A673 (cell line): ENCODE measurements around the gene EIF3L. TPM values are rescaled to one million over a fixed set of nuclear protein-coding genes. Genes with fewer than 3 reads are reported as not detected.

ENCODE experiments used
- BruUV-seq: library from RNA; stranded (reverse); fragments of 400-500 nt; replicated peaks from 2 replicates; lab custom pipeline; 2021; lab: Mats Ljungman, UMichigan
- CTCF ChIA-PET: fragments of 300-600 bp; sonication (Branson Sonifier 250); formaldehyde crosslinking; loops from one replicate; lab custom pipeline; 2022; ENCODE audit warnings: antibody characterized with exemption; lab: Charles Lee
- POLR2A ChIA-PET: fragments of 300-600 bp; sonication (Branson Sonifier 250); formaldehyde crosslinking; loops from one replicate; lab custom pipeline; 2022; ENCODE audit warnings: antibody characterized with exemption; ENCODE audit not compliant: low non-redundant PET; lab: Charles Lee
- DNase-seq: peaks from one replicate; pipeline ENCODE4 v3.0.0-alpha.2; 2015; ENCODE audit warnings: low spot score
- H3K27ac ChIP-seq: fragments of 200-600 bp; sonication (generic); 2 replicates; pipeline ENCODE4 v1.5.1; 2016; ENCODE audit warnings: mixed run types, low read depth, mild to moderate bottlenecking, mixed read lengths, antibody characterized with exemption, low read length; ENCODE audit not compliant: poor library complexity, severe bottlenecking
- H3K27me3 ChIP-seq: fragments of 200-600 bp; sonication (generic); replicated peaks from 2 replicates; pipeline ENCODE4 v1.6.1; 2017; ENCODE audit warnings: mixed run types, low read depth, mild to moderate bottlenecking, mixed read lengths, antibody characterized with exemption, low read length; ENCODE audit not compliant: insufficient read depth, poor library complexity
- H3K36me3 ChIP-seq: fragments of 200-600 bp; sonication (generic); 2 replicates; pipeline ENCODE4 v1.6.1; 2016; ENCODE audit warnings: mixed run types, mild to moderate bottlenecking, mixed read lengths, antibody characterized with exemption, low read length; ENCODE audit not compliant: insufficient read depth, poor library complexity, severe bottlenecking
- H3K4me1 ChIP-seq: fragments of 200-600 bp; sonication (generic); 2 replicates; pipeline ENCODE4 v1.6.1; 2017; ENCODE audit warnings: mixed run types, mild to moderate bottlenecking, mixed read lengths, antibody characterized with exemption, low read length; ENCODE audit not compliant: insufficient read depth, poor library complexity, severe bottlenecking
- H3K4me3 ChIP-seq: fragments of 200-600 bp; sonication (generic); 2 replicates; pipeline ENCODE4 v1.5.1; 2016; ENCODE audit warnings: low read depth, mixed run types, mild to moderate bottlenecking, mixed read lengths, low read length; ENCODE audit not compliant: poor library complexity, severe bottlenecking
- H3K9me3 ChIP-seq: fragments of 200-600 bp; sonication (generic); 2 replicates; pipeline ENCODE4 v1.6.1; 2016; ENCODE audit warnings: mixed run types, low read depth, mild to moderate bottlenecking, mixed read lengths, antibody characterized with exemption, low read length; ENCODE audit not compliant: poor library complexity, severe bottlenecking
- EZH2 ChIP-seq: fragments of 200-600 bp; sonication (generic); IDR thresholded peaks from 2 replicates; pipeline ENCODE4 v1.6.1; 2017; ENCODE audit warnings: borderline replicate concordance, low read depth, mild to moderate bottlenecking, mixed read lengths, antibody characterized with exemption, low read length; ENCODE audit not compliant: poor library complexity, severe bottlenecking
- intact Hi-C: fragments of 100-400 bp; cut with micrococcal nuclease; formaldehyde crosslinking; loops from one replicate; pipeline ENCODE4 v1.10.0; 2022; ENCODE audit not compliant: unreplicated experiment
- total RNA-seq: library from RNA; stranded (reverse); gene quantifications from 2 replicates; pipeline ENCODE4 v1.2.3, GENCODE V29; 2021
- TF ChIP-seq, protein P1 (sequence below): fragments of 300-800, 200-600 bp; sonication (generic); conservative IDR thresholded peaks from 2 replicates; pipeline ENCODE4 v1.5.1; 2017; ENCODE audit warnings: low read depth, mild to moderate bottlenecking, antibody characterized with exemption, low read length, moderate library complexity, mixed read lengths

EIF3L gene
- total RNA-seq, 1 experiment from 2014 or later = 492 TPM

DNA sequence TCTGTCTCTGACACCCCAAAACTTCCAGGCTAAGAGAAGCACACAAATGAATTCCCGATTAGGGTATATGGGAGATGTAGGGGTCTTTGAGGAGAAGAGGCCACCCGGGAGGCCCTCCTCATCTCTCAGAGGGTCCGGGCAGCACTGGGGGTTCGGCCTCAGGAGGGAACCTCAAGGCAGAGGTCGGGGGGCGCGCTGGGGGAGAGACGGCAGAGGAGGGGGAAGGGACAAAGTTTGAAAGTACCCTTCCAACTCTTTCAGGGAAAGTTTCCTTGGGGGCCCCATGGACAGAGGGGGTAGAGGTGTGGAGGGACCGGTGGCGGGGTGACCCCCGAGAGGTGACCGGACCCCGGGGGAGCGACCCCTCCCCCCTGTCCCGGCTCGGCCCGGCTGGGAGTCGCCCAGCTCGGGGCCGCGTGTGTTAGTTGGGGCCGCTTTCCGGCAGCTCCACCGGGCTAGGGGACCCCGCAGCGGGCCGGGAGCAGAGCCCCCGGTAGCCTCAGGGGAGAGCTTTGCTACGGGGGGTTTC, 44.8 kb upstream of the EIF3L start:
- intact Hi-C loops = loop anchor here (5.0 kb wide), 1 partner anchor 127 kb away; the partner anchor contains the start of gene LGALS1
- TSS peak; percentile 91 for BruUV-seq
- no peaks in the 10 kb centered on the region for H3K9me3 ChIP-seq
- no peak for TF ChIP-seq EZH2
- TF ChIP-seq, protein P1, sequence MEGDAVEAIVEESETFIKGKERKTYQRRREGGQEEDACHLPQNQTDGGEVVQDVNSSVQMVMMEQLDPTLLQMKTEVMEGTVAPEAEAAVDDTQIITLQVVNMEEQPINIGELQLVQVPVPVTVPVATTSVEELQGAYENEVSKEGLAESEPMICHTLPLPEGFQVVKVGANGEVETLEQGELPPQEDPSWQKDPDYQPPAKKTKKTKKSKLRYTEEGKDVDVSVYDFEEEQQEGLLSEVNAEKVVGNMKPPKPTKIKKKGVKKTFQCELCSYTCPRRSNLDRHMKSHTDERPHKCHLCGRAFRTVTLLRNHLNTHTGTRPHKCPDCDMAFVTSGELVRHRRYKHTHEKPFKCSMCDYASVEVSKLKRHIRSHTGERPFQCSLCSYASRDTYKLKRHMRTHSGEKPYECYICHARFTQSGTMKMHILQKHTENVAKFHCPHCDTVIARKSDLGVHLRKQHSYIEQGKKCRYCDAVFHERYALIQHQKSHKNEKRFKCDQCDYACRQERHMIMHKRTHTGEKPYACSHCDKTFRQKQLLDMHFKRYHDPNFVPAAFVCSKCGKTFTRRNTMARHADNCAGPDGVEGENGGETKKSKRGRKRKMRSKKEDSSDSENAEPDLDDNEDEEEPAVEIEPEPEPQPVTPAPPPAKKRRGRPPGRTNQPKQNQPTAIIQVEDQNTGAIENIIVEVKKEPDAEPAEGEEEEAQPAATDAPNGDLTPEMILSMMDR = no peak
- peak overlapping the region; percentile 89 for H3K27ac ChIP-seq
- H3K36me3 ChIP-seq = no peaks in the 10 kb centered on the region
- peaks cover 31% of the 10 kb centered on the region for H3K4me1 ChIP-seq
- peak overlapping the region; percentile 77 for H3K4me3 ChIP-seq
- CTCF ChIA-PET = no interaction called here
- H3K27me3 ChIP-seq = no peaks in the 10 kb centered on the region
- POLR2A ChIA-PET = interaction anchor here (0.6 kb wide), 2 partner anchors 83 to 120 kb away, joined by 3 to 4 read pairs; no protein-coding TSS in a partner anchor
- no peak for DNase-seq

DNA sequence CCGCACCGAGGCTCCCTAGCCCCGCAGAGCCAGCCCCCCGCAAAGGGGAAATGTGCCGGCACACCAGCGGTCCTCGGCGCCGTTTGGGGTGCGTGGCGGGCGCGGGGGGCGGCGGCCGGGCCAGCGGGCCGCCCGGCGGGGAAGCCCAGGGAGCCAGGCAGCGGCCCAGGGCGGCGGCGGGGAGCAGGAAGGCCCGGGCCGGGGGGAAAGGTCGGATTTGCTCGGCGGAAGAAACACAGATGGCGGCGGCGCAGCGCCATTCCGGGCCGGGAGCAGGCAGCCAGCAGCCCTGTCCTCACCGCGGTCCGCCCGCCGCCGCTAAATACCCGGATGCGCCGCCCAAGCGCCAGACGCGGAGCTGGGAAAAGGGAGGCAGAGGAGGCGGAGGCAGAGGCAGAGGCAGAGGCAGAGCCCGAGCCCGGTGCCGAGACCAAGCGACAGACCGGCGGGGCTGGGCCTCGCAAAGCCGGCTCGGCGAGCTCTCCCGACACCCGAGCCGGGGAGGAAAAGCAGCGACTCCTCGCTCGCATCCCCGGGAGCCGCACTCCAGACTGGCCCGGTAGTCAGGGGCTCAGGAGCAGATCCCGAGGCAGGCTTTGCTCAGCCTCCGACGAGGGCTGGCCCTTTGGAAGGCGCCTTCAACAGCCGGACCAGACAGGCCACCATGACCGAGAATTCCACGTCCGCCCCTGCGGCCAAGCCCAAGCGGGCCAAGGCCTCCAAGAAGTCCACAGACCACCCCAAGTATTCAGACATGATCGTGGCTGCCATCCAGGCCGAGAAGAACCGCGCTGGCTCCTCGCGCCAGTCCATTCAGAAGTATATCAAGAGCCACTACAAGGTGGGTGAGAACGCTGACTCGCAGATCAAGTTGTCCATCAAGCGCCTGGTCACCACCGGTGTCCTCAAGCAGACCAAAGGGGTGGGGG, 44.1 kb upstream of the EIF3L start:
- Histone ChIP-seq H3K9me3 (no peaks in the 10 kb centered on the region), H3K27me3 (no peaks in the 10 kb centered on the region), H3K4me1 (peaks cover 31% of the 10 kb centered on the region), H3K36me3 (no peaks in the 10 kb centered on the region), H3K4me3 (peak overlapping the region; percentile 77), H3K27ac (peak overlapping the region; percentile 89)
- peak; percentile 88 for DNase-seq
- ChIA-PET CTCF (no interaction called here), POLR2A (interaction anchor here (0.6 kb wide), 3 partner anchors 17 to 120 kb away, joined by 3 to 4 read pairs (median 4); no protein-coding TSS in a partner anchor)
- intact Hi-C loops = loop anchor here (5.0 kb wide), 1 partner anchor 128 kb away; the partner anchor contains the start of gene LGALS1
- TF ChIP-seq, protein P1 = no peak
- TF ChIP-seq EZH2 = no peak
- BruUV-seq = no TSS peak

DNA sequence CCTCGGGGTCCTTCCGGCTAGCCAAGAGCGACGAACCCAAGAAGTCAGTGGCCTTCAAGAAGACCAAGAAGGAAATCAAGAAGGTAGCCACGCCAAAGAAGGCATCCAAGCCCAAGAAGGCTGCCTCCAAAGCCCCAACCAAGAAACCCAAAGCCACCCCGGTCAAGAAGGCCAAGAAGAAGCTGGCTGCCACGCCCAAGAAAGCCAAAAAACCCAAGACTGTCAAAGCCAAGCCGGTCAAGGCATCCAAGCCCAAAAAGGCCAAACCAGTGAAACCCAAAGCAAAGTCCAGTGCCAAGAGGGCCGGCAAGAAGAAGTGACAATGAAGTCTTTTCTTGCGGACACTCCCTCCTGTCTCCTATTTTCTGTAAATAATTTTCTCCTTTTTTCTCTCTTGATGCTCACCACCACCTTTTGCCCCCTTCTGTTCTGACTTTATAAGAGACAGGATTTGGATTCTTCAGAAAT, 43.4 kb upstream of the EIF3L start:
- H3K4me3 ChIP-seq = peak overlapping the region; percentile 77
- no TSS peak for BruUV-seq
- H3K36me3 ChIP-seq = no peaks in the 10 kb centered on the region
- ChIA-PET CTCF (no interaction called here), POLR2A (no interaction called here)
- no peak for DNase-seq
- no peaks in the 10 kb centered on the region for H3K9me3 ChIP-seq
- intact Hi-C loops = no loop called here
- peaks cover 31% of the 10 kb centered on the region for H3K4me1 ChIP-seq
- no peaks in the 10 kb centered on the region for H3K27me3 ChIP-seq
- TF ChIP-seq EZH2 = no peak
- TF ChIP-seq, protein P1 = no peak
- peak overlapping the region; percentile 89 for H3K27ac ChIP-seq
